Stimulated activated CD8-positive, alpha-beta memory T cell treated with anti-CD3 and anti-CD28 coated beads, Interleukin-4, amount 100 ng/mL, for 24 hours (primary cell): ENCODE data around the gene RAI14.

Experiments used
- DNase-seq: peaks from one replicate; pipeline ENCODE4 v3.0.0-alpha.2; 2020; ENCODE audit warnings: low read depth

Gene RAI14

DNA sequence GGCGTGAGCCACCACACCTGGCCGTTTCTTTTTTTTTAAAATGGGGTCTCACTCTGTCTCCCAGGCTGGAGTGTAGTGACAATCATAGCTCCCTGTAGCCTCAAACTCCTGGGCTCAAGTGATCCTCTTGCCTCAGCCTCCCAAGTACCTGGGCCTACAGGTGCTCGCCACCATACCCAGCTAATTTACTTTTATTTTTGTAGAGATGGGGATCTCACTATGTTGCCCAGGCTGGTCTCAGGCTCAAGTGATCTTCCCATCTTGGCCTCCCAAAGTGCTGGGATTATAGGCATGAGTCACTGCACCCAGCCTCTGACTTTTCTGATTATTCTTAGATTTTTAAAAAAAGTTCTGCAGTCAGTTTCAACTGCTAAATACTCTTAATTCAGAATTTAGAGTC lies 21.3 kb downstream of the RAI14 start:
- no peak for DNase-seq

DNA sequence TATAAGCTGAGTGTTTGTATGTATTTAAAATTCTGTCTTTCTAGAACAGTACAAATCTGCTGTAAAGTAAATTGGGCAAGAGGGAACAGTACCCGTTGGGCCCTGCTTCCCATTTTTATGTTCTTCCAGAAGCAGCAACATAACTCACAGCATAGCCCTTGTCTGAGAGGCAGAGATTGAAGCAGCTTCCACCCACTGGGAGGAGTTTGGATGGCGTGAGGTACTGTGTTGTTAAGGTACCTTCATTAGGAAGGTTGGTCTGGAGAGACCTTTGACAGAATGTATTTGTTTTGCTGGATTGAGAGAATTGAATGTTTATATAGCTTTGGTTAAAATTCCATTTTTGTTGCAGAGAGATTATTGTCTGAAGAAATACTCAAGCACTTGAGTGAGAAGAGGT lies 24.8 kb downstream of the RAI14 start:
- DNase-seq: no peak

- DNase-seq: no peak
Observed at GRCh38 chr5:34682926-34683623, 26.9 kb downstream of the RAI14 start.

GRCh38 chr5:34684281-34684979 lies 28.3 kb downstream of the RAI14 start:
- DNase-seq: no peak

GRCh38 chr5:34684980-34685352 lies 28.8 kb downstream of the RAI14 start:
- DNase-seq: no peak

GRCh38 chr5:34685485-34686165 lies 29.5 kb downstream of the RAI14 start:
- no peak for DNase-seq

GRCh38 chr5:34686762-34687268 lies 30.7 kb downstream of the RAI14 start:
- DNase-seq: no peak

- no peak for DNase-seq
Observed at GRCh38 chr5:34687269-34688011, 31.3 kb downstream of the RAI14 start.

- no peak for DNase-seq
Observed at GRCh38 chr5:34688015-34688810, 32.1 kb downstream of the RAI14 start.

GRCh38 chr5:34690301-34690700 lies 34.2 kb downstream of the RAI14 start:
- DNase-seq: no peak

- no peak for DNase-seq
Observed at GRCh38 chr5:34690898-34691297, 34.8 kb downstream of the RAI14 start.

DNA sequence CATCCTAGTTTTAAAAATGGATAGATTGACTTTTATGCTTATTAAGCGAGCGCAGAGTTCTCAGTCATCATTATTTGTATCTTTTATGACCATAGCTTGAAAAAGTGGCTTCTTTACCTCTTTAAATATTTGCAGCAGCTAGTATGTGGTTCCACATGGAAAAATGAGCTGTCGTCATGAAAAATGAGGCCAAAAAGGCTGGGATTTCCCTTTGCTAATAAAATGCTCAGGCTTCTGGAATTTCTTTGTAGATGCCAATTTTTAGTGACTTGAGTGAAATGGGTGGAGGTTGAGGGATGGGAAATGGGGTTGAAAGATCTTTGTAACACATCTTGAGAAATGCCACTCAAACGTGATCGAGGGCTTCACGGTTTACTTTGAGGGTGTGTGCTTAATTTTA lies 35.2 kb downstream of the RAI14 start:
- no peak for DNase-seq

DNA sequence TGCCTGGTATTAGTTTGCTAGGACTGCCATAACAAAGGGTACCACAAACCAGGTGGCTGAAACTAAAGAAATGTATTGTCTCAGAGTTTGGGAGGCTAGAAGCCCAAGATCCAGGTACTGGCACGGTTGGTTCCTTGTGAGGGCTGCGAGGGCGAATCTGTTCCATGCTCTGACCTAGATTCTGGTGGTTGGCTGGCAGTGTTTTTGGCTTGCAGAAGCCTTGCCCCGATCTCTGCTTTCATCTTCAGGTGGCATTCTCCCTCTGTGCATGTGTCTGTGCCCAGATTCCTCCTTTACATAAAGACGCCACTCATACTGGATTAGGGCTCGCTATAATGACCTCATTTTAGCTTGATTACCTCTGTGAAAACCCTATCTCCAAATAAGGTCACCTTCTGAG lies 36.7 kb downstream of the RAI14 start:
- no peak for DNase-seq

- DNase-seq: no peak
Observed at GRCh38 chr5:34694012-34694411, 37.9 kb downstream of the RAI14 start.

- no peak for DNase-seq
Observed at GRCh38 chr5:34694685-34695084, 38.6 kb downstream of the RAI14 start.

GRCh38 chr5:34695275-34696027 lies 39.3 kb downstream of the RAI14 start:
- DNase-seq: no peak

DNA sequence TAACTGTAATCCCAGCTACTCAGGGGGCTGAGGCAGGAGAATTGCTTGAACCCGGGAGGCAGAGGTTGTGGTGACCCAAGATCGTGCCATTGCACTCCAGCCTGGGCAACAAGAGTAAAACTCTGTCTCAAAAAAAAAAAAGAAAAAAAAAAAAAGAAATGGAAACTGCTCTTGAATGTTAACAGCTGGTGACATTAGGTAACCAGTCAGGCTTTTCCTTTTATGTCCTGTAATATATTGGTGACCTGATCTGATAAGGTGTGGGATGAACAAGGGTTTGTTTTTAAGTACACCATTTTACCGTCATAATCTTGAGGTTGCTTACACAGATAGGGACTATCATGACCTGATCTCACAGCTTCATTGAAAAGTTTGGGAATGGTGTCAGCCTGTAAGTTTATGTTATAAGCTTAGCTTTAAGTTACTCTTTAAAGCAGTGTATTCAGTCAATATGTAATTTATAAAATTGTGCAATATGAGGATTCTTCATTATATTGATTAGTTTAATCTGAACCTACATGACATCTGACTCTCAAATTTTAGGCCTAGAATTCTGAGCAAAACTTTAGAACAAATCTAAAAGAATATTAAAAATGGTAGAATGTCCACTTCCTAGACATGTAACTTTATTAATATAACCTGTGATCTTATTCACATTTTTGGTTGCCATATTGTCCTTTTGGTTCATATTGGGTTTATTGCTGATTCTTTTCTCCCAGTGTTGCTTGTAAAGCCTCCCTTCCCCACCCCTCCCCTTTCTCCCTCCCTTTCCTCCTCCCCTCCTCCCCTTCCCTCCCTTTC lies 41.4 kb downstream of the RAI14 start:
- no peak for DNase-seq

- DNase-seq: no peak
Observed at GRCh38 chr5:34698109-34698419, 41.9 kb downstream of the RAI14 start.

DNA sequence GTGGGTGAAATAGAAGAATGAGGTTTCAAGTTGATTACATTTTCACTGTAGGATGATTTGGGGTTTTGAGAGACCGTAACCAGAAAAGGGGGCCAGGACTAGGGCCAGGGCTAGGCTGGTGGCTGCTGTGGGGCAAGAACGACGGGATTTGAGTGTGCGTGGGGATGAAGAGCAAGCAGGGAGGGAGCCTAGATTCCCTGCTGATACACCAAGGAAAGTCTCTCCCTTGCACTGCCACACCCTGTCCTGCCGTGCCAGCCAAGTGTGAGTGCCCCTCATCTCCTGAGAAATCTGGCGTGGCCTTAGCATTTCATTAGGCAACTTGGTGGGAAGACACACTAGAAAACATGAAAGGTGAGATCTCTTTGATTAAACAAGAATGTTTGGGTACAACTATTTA lies 42.6 kb downstream of the RAI14 start:
- no peak for DNase-seq
